ENCODE results near the gene COL23A1.

Gene COL23A1

GRCh38 chr5:178471711-178472110 lies 118.5 kb downstream of the COL23A1 start:
- no peak for DNase-seq

GRCh38 chr5:178470760-178471025 lies 119.5 kb downstream of the COL23A1 start:
- DNase-seq: no peak

- no peak for DNase-seq
Measured at GRCh38 chr5:178469975-178470759, 120.0 kb downstream of the COL23A1 start.

- no peak for DNase-seq
Measured at GRCh38 chr5:178469011-178469974, 120.9 kb downstream of the COL23A1 start.

- no peak for DNase-seq
Measured at GRCh38 chr5:178468196-178468685, 122.0 kb downstream of the COL23A1 start.

GRCh38 chr5:178467568-178468195 lies 122.5 kb downstream of the COL23A1 start:
- DNase-seq: no peak

- DNase-seq: no peak
Measured at GRCh38 chr5:178467205-178467567, 123.0 kb downstream of the COL23A1 start.

- DNase-seq: no peak
Measured at GRCh38 chr5:178466342-178466741, 123.9 kb downstream of the COL23A1 start.

- DNase-seq: no peak
Measured at GRCh38 chr5:178465861-178466288, 124.3 kb downstream of the COL23A1 start.

- no peak for DNase-seq
Measured at GRCh38 chr5:178465228-178465860, 124.8 kb downstream of the COL23A1 start.

- DNase-seq: no peak
Measured at GRCh38 chr5:178464431-178465048, 125.7 kb downstream of the COL23A1 start.

- no peak for DNase-seq
Measured at GRCh38 chr5:178463321-178464155, 126.7 kb downstream of the COL23A1 start.

- DNase-seq: no peak
Measured at GRCh38 chr5:178462816-178463215, 127.4 kb downstream of the COL23A1 start.

GRCh38 chr5:178462076-178462475 lies 128.1 kb downstream of the COL23A1 start:
- no peak for DNase-seq

GRCh38 chr5:178461004-178461730 lies 129.0 kb downstream of the COL23A1 start:
- no peak for DNase-seq

GRCh38 chr5:178460598-178460997 lies 129.6 kb downstream of the COL23A1 start:
- DNase-seq: no peak

GRCh38 chr5:178460174-178460573 lies 130.0 kb downstream of the COL23A1 start:
- DNase-seq: no peak

- DNase-seq: no peak
Measured at GRCh38 chr5:178458140-178458539, 132.1 kb downstream of the COL23A1 start.

- no peak for DNase-seq
Measured at GRCh38 chr5:178457471-178457870, 132.7 kb downstream of the COL23A1 start.

- no peak for DNase-seq
Measured at GRCh38 chr5:178455480-178455835, 134.7 kb downstream of the COL23A1 start.

Data from KG1 (cell line).